CD8-positive, alpha-beta memory T cell (primary cell): ENCODE measurements around the gene MXI1. TPM values are rescaled to one million over a fixed set of nuclear protein-coding genes. Genes with fewer than 3 reads are reported as not detected.

Source experiments
- CTCF ChIA-PET: fragments of 350-600 bp; sonication (Branson Sonifier 250); formaldehyde crosslinking; loops from one replicate; lab custom pipeline; 2021; ENCODE audit warnings: antibody characterized with exemption; lab: Charles Lee
- POLR2A ChIA-PET: fragments of 350-600 bp; sonication (Branson Sonifier 250); formaldehyde crosslinking; loops from one replicate; lab custom pipeline; 2021; ENCODE audit warnings: antibody characterized with exemption; lab: Charles Lee
- DNase-seq, 5 donors: peaks; one replicate each; pipeline versions ENCODE4 v3.0.0 to v3.0.0-alpha.2; 2020 to 2022; ENCODE audit warnings: mixed read lengths in 1 of 5
- H3K27ac ChIP-seq: one replicate; pipeline ENCODE4 v1.7.0; 2013; ENCODE audit warnings: low read depth, mild to moderate bottlenecking, low read length, moderate library complexity
- H3K27me3 ChIP-seq: 2 replicates; pipeline ENCODE4 v1.7.0; 2013; ENCODE audit warnings: low read length, mild to moderate bottlenecking; ENCODE audit not compliant: insufficient read depth, poor library complexity, severe bottlenecking
- H3K36me3 ChIP-seq: 2 replicates; pipeline ENCODE4 v1.7.0; 2013; ENCODE audit warnings: mild to moderate bottlenecking, low read length, moderate library complexity; ENCODE audit not compliant: insufficient read depth
- H3K4me1 ChIP-seq: 2 replicates; pipeline ENCODE4 v1.7.0; 2013; ENCODE audit warnings: mild to moderate bottlenecking, low read length, moderate library complexity; ENCODE audit not compliant: insufficient read depth
- H3K4me3 ChIP-seq: 2 replicates; pipeline ENCODE4 v1.7.0; 2013; ENCODE audit warnings: mild to moderate bottlenecking, low read length
- H3K9me3 ChIP-seq: 2 replicates; pipeline ENCODE4 v1.7.0; 2013; ENCODE audit warnings: mild to moderate bottlenecking, low read length
- H3K27ac Mint-ChIP-seq, 8 donors: one replicate each; pipeline ENCODE4 v1.8.0; 2020 to 2021; ENCODE audit warnings: mixed read lengths in 8 of 8, mild to moderate bottlenecking in 6 of 8, inconsistent platforms in 3 of 8, moderate library complexity in 3 of 8
- H3K27me3 Mint-ChIP-seq, 2 donors: one replicate each; pipeline ENCODE4 v1.8.0; 2020 to 2021; ENCODE audit warnings: mixed read lengths in 2 of 2, mild to moderate bottlenecking in 1 of 2, moderate library complexity in 1 of 2
- H3K36me3 Mint-ChIP-seq, 3 donors: one replicate each; pipeline ENCODE4 v1.8.0; 2020 to 2021; ENCODE audit warnings: mixed read lengths in 3 of 3, inconsistent platforms in 1 of 3, mild to moderate bottlenecking in 1 of 3
- H3K4me1 Mint-ChIP-seq, 3 donors: one replicate each; pipeline ENCODE4 v1.8.0; 2020 to 2021; ENCODE audit warnings: mixed read lengths in 3 of 3, inconsistent platforms in 1 of 3, mild to moderate bottlenecking in 1 of 3
- H3K4me3 Mint-ChIP-seq, 7 donors: one replicate each; pipeline ENCODE4 v1.8.0; 2020 to 2021; ENCODE audit warnings: mixed read lengths in 7 of 7, mild to moderate bottlenecking in 6 of 7, moderate library complexity in 4 of 7, inconsistent platforms in 2 of 7
- H3K9me3 Mint-ChIP-seq, 5 donors: one replicate each; pipeline ENCODE4 v1.8.0; 2020 to 2022; ENCODE audit warnings: mixed read lengths in 5 of 5, mild to moderate bottlenecking in 3 of 5, moderate library complexity in 2 of 5, inconsistent platforms in 1 of 5
- polyA plus RNA-seq: library from polyadenylated mRNA; unstranded; fragments of 300-500 nt; fragmentation: Illumina TruSeq; gene quantifications from one replicate; pipeline ENCODE4 v1.2.3, GENCODE V29; 2021
- total RNA-seq, 2 experiments: library from RNA; stranded (reverse); gene quantifications; one replicate each; pipeline ENCODE4 v1.2.3, GENCODE V29; 2021

The MXI1 gene
- total and polyA plus RNA-seq, 3 experiments from 2014 or later, result 8.6 to 32.3 (median 9.2) TPM

DNA sequence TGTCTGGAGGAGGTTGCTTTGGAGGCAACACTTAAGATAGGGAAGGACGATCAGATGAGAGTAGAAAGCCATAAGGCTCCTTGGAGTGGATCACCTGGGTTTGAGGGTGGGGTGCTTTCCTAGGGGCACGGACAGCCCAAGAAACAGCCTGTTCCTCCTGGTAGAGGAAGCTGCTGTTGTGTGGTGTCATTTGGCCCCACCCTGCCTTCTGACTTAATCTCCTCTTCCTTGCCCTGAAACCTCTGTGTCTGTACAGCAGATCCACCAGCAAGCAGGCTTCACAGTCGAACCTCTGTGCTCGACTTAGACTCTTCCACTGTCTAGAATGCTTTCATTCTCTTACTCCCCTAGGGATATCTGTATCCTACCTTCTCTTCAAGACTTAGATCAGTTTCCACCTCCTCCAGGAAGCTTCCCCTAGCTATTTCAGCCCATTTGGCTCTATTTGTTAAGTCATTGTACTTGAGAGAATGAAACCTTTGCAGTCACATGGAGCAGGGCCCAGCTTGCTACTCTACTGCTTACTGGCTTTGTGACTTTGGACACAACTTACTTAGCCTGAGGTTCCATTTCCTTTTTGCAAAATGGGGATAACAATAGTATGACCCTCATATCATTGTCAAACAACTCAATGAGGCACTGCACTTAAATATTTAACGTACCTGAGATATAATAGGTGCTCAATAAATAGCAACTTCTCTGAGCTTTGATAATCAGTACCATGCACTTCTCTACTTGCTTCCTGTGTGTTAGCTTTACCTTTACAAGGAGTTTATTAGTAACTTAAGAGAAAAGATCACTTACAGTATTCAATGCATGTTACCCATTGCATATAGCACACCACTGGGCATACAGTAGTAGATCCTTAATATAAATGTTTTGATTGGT lies 5.0 kb downstream of the MXI1 start:
- Mint-ChIP-seq H3K36me3 (peaks cover 0 to 23% (median 2%) of the 10 kb centered on the region in 3 donors), H3K27ac (peak overlapping the region; percentile 94 to 99 (median 98)), H3K27me3 (peaks cover 6 to 9% of the 10 kb centered on the region in 2 donors), H3K9me3 (peaks cover 0 to 2% (median 0%) of the 10 kb centered on the region in 5 donors), H3K4me1 (peaks cover 38 to 53% (median 49%) of the 10 kb centered on the region in 3 donors), H3K4me3 (peak overlapping the region; percentile 89 to 99 (median 94))
- peak overlapping the region; percentile 93 for H3K27ac ChIP-seq
- POLR2A ChIA-PET, result interaction anchor here (5.5 to 6.6 kb wide), 2 partner anchors 9 to 14 kb away, joined by 45 to 117 read pairs; no protein-coding TSS in a partner anchor
- H3K27me3 ChIP-seq, result no peaks in the 10 kb centered on the region
- no peaks in the 10 kb centered on the region for H3K9me3 ChIP-seq
- peak overlapping the region; percentile 95 for H3K4me3 ChIP-seq
- peaks cover 49% of the 10 kb centered on the region for H3K4me1 ChIP-seq
- H3K36me3 ChIP-seq, result no peaks in the 10 kb centered on the region
- CTCF ChIA-PET, result interaction anchor here (0.8 to 9.7 kb wide), 8 partner anchors 9 to 142 kb away, joined by 3 to 179 read pairs (median 4); partner anchors contain the start of gene SMNDC1
- DNase-seq, result peak in 4 of 5 donors; percentile 28 to 63 (median 46)

DNA sequence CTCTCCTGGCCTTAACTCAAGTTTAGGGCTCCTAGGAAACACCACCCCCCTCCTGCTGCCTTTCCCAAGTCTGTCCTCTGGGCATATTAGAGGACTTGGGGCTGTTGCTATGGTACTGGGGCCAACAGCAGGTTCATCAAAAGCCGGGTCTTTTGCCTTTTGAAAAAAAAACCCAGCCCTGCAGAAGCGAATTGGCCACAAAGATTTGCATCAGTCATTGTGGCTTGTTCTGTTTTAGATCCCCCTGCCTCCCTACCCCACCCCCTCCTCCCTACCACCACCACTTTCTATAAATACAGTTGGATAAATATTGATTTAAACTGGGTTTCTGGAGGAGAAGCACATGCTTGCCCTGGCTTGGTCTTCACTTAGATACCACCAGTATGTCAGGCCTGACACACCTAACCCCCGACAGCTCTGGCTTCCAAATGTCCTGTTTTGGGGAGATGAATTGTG lies 7.0 kb downstream of the MXI1 start:
- H3K4me1 Mint-ChIP-seq, result peaks cover 36 to 59% (median 37%) of the 10 kb centered on the region in 3 donors
- POLR2A ChIA-PET, result interaction anchor here (0.6 kb wide), 1 partner anchor 284 kb away, joined by 3 read pairs; no protein-coding TSS in a partner anchor
- no peak for DNase-seq
- H3K36me3 Mint-ChIP-seq, result peaks cover 0 to 13% (median 2%) of the 10 kb centered on the region in 3 donors
- Histone ChIP-seq H3K27me3 (no peaks in the 10 kb centered on the region), H3K36me3 (no peaks in the 10 kb centered on the region), H3K27ac (no peak overlapping the region), H3K9me3 (no peaks in the 10 kb centered on the region), H3K4me1 (peaks cover 51% of the 10 kb centered on the region), H3K4me3 (no peak overlapping the region)
- H3K4me3 Mint-ChIP-seq, result peak overlapping the region in 1 of 7 donors; percentile 22
- H3K27ac Mint-ChIP-seq, result no peak overlapping the region
- no peaks in the 10 kb centered on the region for H3K9me3 Mint-ChIP-seq
- CTCF ChIA-PET, result interaction anchor here (9.7 kb wide), 1 partner anchor 7 kb away, joined by 179 read pairs; no protein-coding TSS in a partner anchor
- H3K27me3 Mint-ChIP-seq, result peaks cover 8 to 9% of the 10 kb centered on the region in 2 donors

DNA sequence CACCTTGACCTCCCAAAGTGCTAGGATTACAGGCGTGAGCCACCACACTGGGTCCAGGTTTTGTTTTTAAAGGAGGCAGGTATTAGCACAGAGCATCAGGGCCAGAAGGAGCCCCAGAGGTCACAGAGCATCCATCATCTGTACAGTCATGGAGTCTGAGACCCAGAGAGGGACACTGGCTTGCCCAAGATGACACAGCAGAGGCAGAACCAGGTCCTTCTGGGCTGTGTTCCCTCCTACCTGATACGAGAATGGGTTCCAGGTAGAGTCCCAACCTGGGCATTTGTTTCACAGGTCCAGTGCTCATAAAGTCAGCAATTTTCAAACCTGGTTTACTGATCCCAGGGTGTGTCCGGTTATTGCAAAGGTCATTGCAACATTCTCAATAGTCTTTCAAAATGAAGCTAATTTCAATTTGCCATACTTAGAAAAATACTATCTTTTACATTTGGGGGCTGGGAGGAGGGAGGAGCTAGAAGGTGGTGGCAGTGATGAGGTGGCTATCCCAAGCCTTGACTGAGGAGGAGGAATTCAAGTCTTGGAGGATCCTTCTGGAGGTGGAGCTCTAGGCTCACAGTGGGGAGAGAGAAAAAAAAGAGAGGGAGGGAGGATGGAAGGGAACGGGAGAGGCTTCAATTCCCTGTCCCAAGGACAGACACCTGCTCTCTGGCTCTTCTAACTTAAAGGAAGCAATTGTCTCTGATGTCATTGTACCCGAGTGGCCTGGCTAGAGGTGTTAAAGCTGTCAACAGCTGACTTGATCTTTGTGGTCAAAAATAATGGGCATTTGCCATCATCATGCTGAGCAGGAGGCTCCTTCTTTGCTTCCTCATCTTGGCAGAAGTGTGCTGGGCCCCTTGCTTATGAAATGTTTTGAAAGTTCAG lies 8.1 kb downstream of the MXI1 start:
- ChIA-PET CTCF (interaction anchor here (12.3 kb wide), 1 partner anchor 5 kb away, joined by 179 read pairs; the partner anchor contains the start of gene MXI1), POLR2A (interaction anchor here (0.7 kb wide), 1 partner anchor 52 kb away, joined by 8 read pairs; no protein-coding TSS in a partner anchor)
- H3K9me3 Mint-ChIP-seq, result no peaks in the 10 kb centered on the region
- Histone ChIP-seq H3K4me1 (peaks cover 51% of the 10 kb centered on the region), H3K36me3 (no peaks in the 10 kb centered on the region), H3K27ac (peak overlapping the region; percentile 7), H3K4me3 (no peak overlapping the region), H3K9me3 (no peaks in the 10 kb centered on the region), H3K27me3 (no peaks in the 10 kb centered on the region)
- peaks cover 6 to 9% of the 10 kb centered on the region in 2 donors for H3K27me3 Mint-ChIP-seq
- H3K4me1 Mint-ChIP-seq, result peaks cover 34 to 58% (median 37%) of the 10 kb centered on the region in 3 donors
- H3K36me3 Mint-ChIP-seq, result peaks cover 0 to 8% (median 2%) of the 10 kb centered on the region in 3 donors
- H3K27ac Mint-ChIP-seq, result peak overlapping the region in 1 of 8 donors; percentile 61
- H3K4me3 Mint-ChIP-seq, result no peak overlapping the region
- no peak for DNase-seq

DNA sequence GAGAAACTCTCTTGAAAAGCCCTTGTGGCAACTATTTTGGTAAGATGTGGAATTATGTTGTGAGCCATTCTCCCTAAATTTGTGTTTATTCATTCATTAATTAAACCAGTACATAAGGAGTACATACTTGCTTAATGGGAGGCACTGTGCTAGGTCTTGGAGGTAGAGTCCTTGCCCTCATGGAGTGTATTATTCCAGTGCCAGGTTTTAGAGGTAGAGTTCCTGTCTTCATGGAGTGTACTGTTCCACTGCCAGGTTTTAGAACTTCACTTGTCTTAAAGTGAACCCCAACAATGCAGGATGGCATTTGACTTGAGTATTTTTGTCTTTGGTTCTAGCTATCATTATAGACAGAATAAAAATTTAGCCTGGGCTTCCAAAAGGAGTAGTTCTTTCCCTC lies 8.8 kb downstream of the MXI1 start:
- H3K4me1 ChIP-seq, result peaks cover 51% of the 10 kb centered on the region
- H3K9me3 ChIP-seq, result no peaks in the 10 kb centered on the region
- ChIA-PET POLR2A (interaction anchor here (0.6 to 0.7 kb wide), 2 partner anchors 52 to 56 kb away, joined by 7 to 8 read pairs; no protein-coding TSS in a partner anchor), CTCF (interaction anchor here (0.7 to 12.3 kb wide), 2 partner anchors 6 to 85 kb away, joined by 3 to 179 read pairs; partner anchors contain the start of gene MXI1)
- peaks cover 0 to 3% (median 2%) of the 10 kb centered on the region in 3 donors for H3K36me3 Mint-ChIP-seq
- H3K27me3 ChIP-seq, result no peaks in the 10 kb centered on the region
- H3K4me3 ChIP-seq, result no peak overlapping the region
- no peak overlapping the region for H3K27ac ChIP-seq
- peaks cover 3 to 9% of the 10 kb centered on the region in 2 donors for H3K27me3 Mint-ChIP-seq
- no peak overlapping the region for H3K4me3 Mint-ChIP-seq
- DNase-seq, result no peak
- H3K9me3 Mint-ChIP-seq, result no peaks in the 10 kb centered on the region
- no peaks in the 10 kb centered on the region for H3K36me3 ChIP-seq
- H3K4me1 Mint-ChIP-seq, result peaks cover 30 to 59% (median 32%) of the 10 kb centered on the region in 3 donors
- no peak overlapping the region for H3K27ac Mint-ChIP-seq

DNA sequence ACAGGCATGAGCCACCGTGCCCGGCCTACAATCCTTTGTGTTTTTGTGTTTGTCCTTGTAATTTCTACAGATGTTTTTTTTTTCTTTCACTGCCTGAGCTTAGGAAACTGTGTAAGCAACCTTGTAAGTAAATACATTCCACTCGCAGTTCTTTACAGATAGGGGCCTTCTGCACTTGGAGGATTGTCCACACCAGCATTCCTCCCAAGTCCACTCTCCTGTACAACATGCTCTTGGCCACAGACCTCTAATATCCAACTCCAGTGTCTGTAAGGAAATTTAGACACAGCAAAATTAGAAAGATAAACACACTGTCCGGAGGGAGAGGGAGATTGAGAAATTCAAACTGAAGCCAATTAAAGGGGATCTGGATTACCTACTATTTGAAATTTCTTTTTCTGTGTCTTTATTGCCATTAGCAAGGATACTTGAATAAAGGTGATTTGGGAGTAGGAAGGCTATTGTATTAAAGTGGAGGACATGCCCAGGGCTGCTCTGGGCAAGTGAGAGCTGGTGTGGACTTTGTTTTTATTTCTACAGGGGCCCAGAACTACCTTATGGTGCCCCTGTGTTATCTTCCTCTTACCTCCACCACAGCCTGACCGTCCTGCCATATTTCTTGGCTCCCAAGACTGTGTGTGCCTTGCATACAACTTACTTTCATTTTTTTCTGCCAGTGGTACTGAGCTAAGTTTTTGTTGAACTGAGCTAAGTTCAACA lies 9.7 kb downstream of the MXI1 start:
- ChIA-PET POLR2A (no interaction called here), CTCF (interaction anchor here (0.7 to 12.3 kb wide), 5 partner anchors 7 to 84 kb away, joined by 3 to 179 read pairs (median 3); partner anchors contain the start of gene MXI1)
- Histone ChIP-seq H3K27ac (no peak overlapping the region), H3K9me3 (no peaks in the 10 kb centered on the region), H3K36me3 (no peaks in the 10 kb centered on the region), H3K4me3 (no peak overlapping the region), H3K27me3 (no peaks in the 10 kb centered on the region), H3K4me1 (peaks cover 45% of the 10 kb centered on the region)
- peaks cover 3 to 9% of the 10 kb centered on the region in 2 donors for H3K27me3 Mint-ChIP-seq
- peaks cover 30 to 59% (median 31%) of the 10 kb centered on the region in 3 donors for H3K4me1 Mint-ChIP-seq
- H3K9me3 Mint-ChIP-seq, result no peaks in the 10 kb centered on the region
- peak overlapping the region in 1 of 7 donors; percentile 29 for H3K4me3 Mint-ChIP-seq
- peak overlapping the region in 1 of 8 donors; percentile 54 for H3K27ac Mint-ChIP-seq
- peaks cover 0 to 2% (median 2%) of the 10 kb centered on the region in 3 donors for H3K36me3 Mint-ChIP-seq
- no peak for DNase-seq

DNA sequence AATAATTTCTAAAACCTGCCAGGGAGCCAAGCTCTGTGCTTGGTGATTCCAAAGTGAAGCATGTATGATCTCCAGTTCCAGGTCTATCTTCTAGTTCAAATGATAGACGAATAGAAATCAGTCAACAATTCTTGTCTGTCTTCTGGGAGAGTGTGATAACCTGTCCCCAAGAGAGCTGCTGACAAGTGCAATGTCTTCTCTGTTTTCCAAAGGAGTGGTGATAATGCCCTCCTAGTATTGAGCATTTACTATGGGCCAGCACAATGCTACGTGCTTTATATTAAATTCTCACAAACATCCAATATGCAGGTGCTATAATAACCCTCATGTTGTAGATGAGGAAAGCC lies 10.2 kb downstream of the MXI1 start:
- Histone ChIP-seq H3K36me3 (no peaks in the 10 kb centered on the region), H3K27ac (no peak overlapping the region), H3K4me3 (no peak overlapping the region), H3K27me3 (no peaks in the 10 kb centered on the region), H3K9me3 (no peaks in the 10 kb centered on the region), H3K4me1 (peaks cover 45% of the 10 kb centered on the region)
- CTCF ChIA-PET, result interaction anchor here (0.8 to 12.3 kb wide), 4 partner anchors 7 to 80 kb away, joined by 3 to 179 read pairs (median 3); partner anchors contain the start of gene MXI1
- H3K4me1 Mint-ChIP-seq, result peaks cover 29 to 59% (median 29%) of the 10 kb centered on the region in 3 donors
- H3K27ac Mint-ChIP-seq, result no peak overlapping the region
- no peak overlapping the region for H3K4me3 Mint-ChIP-seq
- peaks cover 0 to 2% (median 2%) of the 10 kb centered on the region in 3 donors for H3K36me3 Mint-ChIP-seq
- peaks cover 3 to 9% of the 10 kb centered on the region in 2 donors for H3K27me3 Mint-ChIP-seq
- no peak for DNase-seq
- POLR2A ChIA-PET, result no interaction called here
- no peaks in the 10 kb centered on the region for H3K9me3 Mint-ChIP-seq
